Aorta (tissue), 5 donors: ENCODE data around the gene C17orf67. TPM values are rescaled to one million over a fixed set of nuclear protein-coding genes. Genes with fewer than 3 reads are reported as not detected.

Experiments used
- ATAC-seq: fragments of 200-7000 bp; cut with Tn5 transposase; one replicate; pipeline ENCODE4 v1.9.1; 2022; ENCODE audit warnings: moderate library complexity; ENCODE audit not compliant: low FRiP score
- DNase-seq, 2 donors: peaks; one replicate each; pipeline ENCODE4 v3.0.0-alpha.2; 2020
- H3K27ac ChIP-seq, 2 donors: one replicate each; pipeline ENCODE4 v1.5.1; 2013; ENCODE audit warnings: low read length in 2 of 2, mild to moderate bottlenecking in 2 of 2, moderate library complexity in 2 of 2, control low read depth in 1 of 2, inconsistent platforms in 1 of 2, low read depth in 1 of 2
- H3K27me3 ChIP-seq, 2 donors: one replicate each; pipeline ENCODE4 v1.6.1; 2013; ENCODE audit warnings: control low read depth in 1 of 2, low read length in 1 of 2, mild to moderate bottlenecking in 1 of 2, moderate library complexity in 1 of 2; ENCODE audit not compliant: insufficient read depth in 2 of 2, control insufficient read depth in 1 of 2
- H3K36me3 ChIP-seq, 2 donors: one replicate each; pipeline ENCODE4 v1.6.1; 2013; ENCODE audit warnings: control low read depth in 1 of 2, low read length in 1 of 2, mild to moderate bottlenecking in 1 of 2; ENCODE audit not compliant: insufficient read depth in 2 of 2, control insufficient read depth in 1 of 2
- H3K4me1 ChIP-seq, 2 donors: one replicate each; pipeline ENCODE4 v1.6.1; 2013; ENCODE audit warnings: low read length in 2 of 2, control low read depth in 1 of 2, mild to moderate bottlenecking in 1 of 2, moderate library complexity in 1 of 2; ENCODE audit not compliant: insufficient read depth in 2 of 2, control insufficient read depth in 1 of 2
- H3K4me3 ChIP-seq, 2 donors: one replicate each; pipeline ENCODE4 v1.5.1; 2013; ENCODE audit warnings: low read length in 2 of 2, control low read depth in 1 of 2, mild to moderate bottlenecking in 1 of 2
- H3K9me3 ChIP-seq: one replicate; pipeline ENCODE4 v1.6.1; 2013; ENCODE audit warnings: mild to moderate bottlenecking, low read length; ENCODE audit not compliant: control insufficient read depth
- WGBS, 2 donors: extraction: QIAGEN DNeasy Blood & Tissue Kit; methylation state at CpG; one replicate each; pipeline ENCODE4 v1.1.7; 2013; 5-methylcytosine and 5-hydroxymethylcytosine counted together
- intact Hi-C, 2 donors: fragments of 100-400 bp; cut with DNase I; formaldehyde crosslinking; loops; one replicate each; pipeline versions ENCODE4 v1.14.2 to v1.15.0; 2022
- polyA plus RNA-seq, 2 donors: library from polyadenylated mRNA; stranded (reverse); fragments of 200-250 nt; gene quantifications; one replicate each; pipeline ENCODE4 v1.2.3, GENCODE V29; 2013
- total RNA-seq, 2 donors: library from RNA; stranded (reverse); fragmentation: NEBNext Ultra II Directional; extraction: Animal tissue kit (Norgen Biotek cat#: 25700); gene quantifications; one replicate each; pipeline ENCODE4 v1.2.1, GENCODE V29; 2021
- donor health status: healthy with polysubstance abuse.
- donor health status: Bipolar disorder and iron deficiency.
- donor health status: DM: no; HTN: no; CAD: no.
- donor health status: DM: no; HTN: no; CAD: no.
- donor health status: DM: yes; HTN: yes; CAD: no.

Gene C17orf67
- total and polyA plus RNA-seq, 4 donors: 1.3 to 5.0 (median 3.5) TPM

DNA sequence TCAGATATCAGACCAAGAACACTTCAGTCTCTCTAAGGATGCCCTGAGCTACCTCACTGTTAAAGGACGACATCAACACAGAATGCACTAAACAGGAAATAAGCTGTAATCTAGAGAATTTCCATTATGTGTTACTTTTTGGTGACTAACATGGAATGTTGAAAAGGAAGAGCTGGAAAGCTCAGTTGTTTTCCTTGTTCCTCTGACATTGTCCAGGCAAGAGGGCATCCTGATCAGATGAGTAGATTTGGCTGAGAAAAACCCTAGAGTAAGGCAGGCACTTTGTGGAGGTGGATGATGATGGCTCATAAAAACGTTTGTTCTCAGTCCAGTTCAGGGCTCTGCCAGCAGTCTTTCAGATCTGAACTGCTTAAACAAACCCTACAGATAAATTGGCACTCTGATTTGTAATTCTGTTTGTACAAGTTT lies 34.2 kb upstream of the C17orf67 start:
- Histone ChIP-seq H3K9me3 (no peaks in the 10 kb centered on the region), H3K4me1 (no peaks in the 10 kb centered on the region), H3K36me3 (no peaks in the 10 kb centered on the region), H3K27me3 (no peaks in the 10 kb centered on the region), H3K4me3 (no peak overlapping the region), H3K27ac (no peak overlapping the region)
- ATAC-seq (no peak), DNase-seq (no peak)
- intact Hi-C loops: no loop called here
- WGBS, 2 donors: 17 to 30% methylated on average over 2 of the region's 2 CpGs

DNA sequence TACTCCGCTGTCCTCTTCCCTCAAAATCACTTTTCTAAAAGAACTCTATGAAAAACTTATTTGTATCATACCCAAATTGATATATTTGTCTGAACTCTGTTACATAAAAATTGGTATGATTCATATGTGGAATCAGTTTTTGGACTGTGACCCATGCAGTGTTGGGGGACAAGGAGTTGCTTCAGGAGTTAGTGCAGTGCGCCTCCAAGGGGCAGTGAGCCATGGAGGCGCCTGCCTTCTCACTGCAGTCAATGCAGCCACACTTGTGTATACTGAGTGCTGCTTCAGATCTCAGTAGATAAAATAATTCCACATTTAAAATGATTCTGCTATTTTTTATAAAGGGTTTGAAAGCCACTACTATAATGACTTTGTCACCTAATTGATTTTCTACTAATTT lies 32.8 kb upstream of the C17orf67 start:
- Histone ChIP-seq H3K4me3 (no peak overlapping the region), H3K4me1 (no peaks in the 10 kb centered on the region), H3K27me3 (no peaks in the 10 kb centered on the region), H3K36me3 (peaks cover 0 to 3% of the 10 kb centered on the region in 2 donors), H3K9me3 (no peaks in the 10 kb centered on the region), H3K27ac (no peak overlapping the region)
- no peak for DNase-seq
- 47 to 59% methylated on average over 3 of the region's 3 CpGs for WGBS, 2 donors
- no peak for ATAC-seq
- intact Hi-C loops: no loop called here

DNA sequence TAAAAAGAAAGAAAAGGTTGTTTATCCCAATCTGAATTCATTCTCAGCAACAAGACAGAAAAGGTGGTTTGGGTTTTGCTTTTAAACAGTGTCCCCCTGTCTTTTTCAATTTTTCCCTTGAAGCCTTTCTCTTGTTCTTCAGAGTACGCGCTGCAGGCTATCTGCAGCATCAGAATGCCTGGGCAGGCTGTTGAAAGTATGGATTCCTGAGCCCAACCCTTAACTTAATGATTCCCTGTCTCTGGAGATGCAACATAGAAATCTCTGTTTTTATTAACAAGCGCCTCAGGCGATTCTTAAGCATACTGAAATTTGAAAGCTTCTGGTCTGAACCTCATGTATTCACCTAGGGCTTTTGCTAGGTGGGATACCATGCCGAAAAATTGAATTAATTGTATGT lies 32.4 kb upstream of the C17orf67 start:
- no peak for ATAC-seq
- H3K27ac ChIP-seq: no peak overlapping the region

DNA sequence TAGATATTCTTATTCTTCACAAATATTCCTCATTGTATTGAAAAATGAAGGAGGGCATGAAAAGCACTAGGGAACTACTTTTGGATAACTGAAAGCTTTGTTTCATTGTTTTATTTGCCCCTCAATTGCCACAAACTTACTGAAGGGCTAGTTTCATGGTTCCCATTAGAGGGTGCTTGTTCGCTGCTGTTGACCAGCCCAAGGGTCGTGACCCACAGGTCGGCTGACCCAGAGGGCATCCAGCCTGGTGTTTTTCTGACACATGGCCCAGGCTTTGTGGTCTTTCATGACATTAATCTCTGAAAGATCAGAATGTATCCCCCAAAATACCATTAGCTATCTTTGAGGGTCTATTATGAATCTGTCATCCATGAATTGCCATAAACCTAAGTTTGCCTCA lies 30.3 kb upstream of the C17orf67 start:
- Histone ChIP-seq H3K4me3 (no peak overlapping the region), H3K36me3 (peaks cover 0 to 3% of the 10 kb centered on the region in 2 donors), H3K27ac (no peak overlapping the region), H3K9me3 (no peaks in the 10 kb centered on the region), H3K4me1 (no peaks in the 10 kb centered on the region), H3K27me3 (no peaks in the 10 kb centered on the region)
- 66 to 75% methylated on average over 3 of the region's 3 CpGs for WGBS, 2 donors
- DNase-seq (no peak), ATAC-seq (no peak)
- intact Hi-C loops: no loop called here

More for the DNA sequence above, 32.4 kb upstream of the C17orf67 start:
- DNase-seq: no peak
- H3K36me3 ChIP-seq: peaks cover 0 to 3% of the 10 kb centered on the region in 2 donors
- no peak overlapping the region for H3K4me3 ChIP-seq
- WGBS, 2 donors: 91 to 92% methylated on average over 5 of the region's 5 CpGs
- H3K27me3 ChIP-seq: no peaks in the 10 kb centered on the region
- H3K9me3 ChIP-seq: no peaks in the 10 kb centered on the region
- intact Hi-C loops: no loop called here
- no peaks in the 10 kb centered on the region for H3K4me1 ChIP-seq

DNA sequence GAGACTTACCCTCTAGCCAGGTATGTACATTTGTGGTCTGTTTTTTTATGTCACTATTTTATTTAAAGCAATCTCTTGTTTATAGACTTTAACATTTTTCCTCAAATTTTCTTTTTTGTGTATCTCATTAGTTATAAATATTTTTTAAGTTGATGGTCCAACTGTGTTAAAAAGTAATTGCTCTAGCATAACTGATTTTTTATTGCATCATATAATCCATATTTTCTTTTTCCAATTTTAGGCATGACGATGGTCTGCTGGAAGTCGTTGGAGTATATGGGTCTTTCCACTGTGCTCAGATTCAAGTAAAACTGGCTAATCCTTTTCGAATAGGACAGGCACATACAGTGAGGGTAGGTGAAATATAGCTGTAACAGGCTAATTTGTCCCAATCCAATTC lies 28.2 kb upstream of the C17orf67 start:
- DNase-seq (no peak), ATAC-seq (no peak)
- Histone ChIP-seq H3K4me1 (no peaks in the 10 kb centered on the region), H3K4me3 (no peak overlapping the region), H3K27ac (no peak overlapping the region), H3K27me3 (no peaks in the 10 kb centered on the region), H3K9me3 (no peaks in the 10 kb centered on the region), H3K36me3 (peaks cover 0 to 3% of the 10 kb centered on the region in 2 donors)
- intact Hi-C loops: no loop called here
- 91 to 92% methylated on average over 3 of the region's 3 CpGs for WGBS, 2 donors

DNA sequence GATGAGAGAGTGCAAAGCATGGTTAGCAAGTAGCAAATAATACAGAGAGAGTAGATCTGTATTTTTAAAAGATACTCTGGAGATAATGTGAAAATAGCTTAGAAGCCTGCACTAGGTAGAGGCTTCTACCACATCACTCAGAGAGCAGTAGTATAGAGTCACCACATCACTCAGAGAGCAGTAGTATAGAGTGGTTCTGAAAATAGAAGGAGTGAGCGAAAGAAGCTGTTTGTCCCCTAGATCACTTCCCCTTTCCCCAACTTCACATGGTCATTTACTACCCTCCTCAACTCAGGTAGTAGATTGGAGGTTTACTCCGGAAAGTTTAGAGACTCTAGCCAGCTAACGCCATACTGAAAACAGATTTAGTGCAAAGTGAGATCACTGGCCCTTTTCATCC lies 17.3 kb upstream of the C17orf67 start:
- Histone ChIP-seq H3K27ac (no peak overlapping the region), H3K4me1 (no peaks in the 10 kb centered on the region), H3K36me3 (peaks cover 0 to 2% of the 10 kb centered on the region in 2 donors), H3K27me3 (no peaks in the 10 kb centered on the region), H3K4me3 (no peak overlapping the region), H3K9me3 (no peaks in the 10 kb centered on the region)
- intact Hi-C loops: no loop called here
- DNase-seq: no peak
- 77 to 80% methylated on average over 3 of the region's 3 CpGs for WGBS, 2 donors
- no peak for ATAC-seq

DNA sequence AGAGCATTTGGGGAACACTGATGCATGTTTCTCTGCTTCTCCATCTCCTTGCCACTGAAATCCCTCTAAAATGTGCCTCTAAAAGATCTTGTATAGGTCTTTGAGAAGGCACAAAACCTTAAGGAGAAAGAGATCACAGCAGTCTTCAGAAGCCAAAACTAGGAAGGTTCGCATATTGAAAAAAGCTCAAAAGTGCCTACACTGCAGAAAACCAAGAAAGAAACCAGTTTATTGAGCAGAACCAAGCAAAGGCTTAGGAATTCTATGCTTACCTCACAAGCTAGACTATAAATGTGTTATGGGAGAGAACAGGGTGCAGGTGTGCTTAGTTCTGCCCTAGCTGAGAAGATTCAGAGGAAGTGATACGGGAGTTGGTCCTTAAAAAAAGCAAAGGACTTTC lies 16.9 kb upstream of the C17orf67 start:
- Histone ChIP-seq H3K36me3 (peaks cover 0 to 2% of the 10 kb centered on the region in 2 donors), H3K4me3 (no peak overlapping the region), H3K27me3 (no peaks in the 10 kb centered on the region), H3K27ac (no peak overlapping the region), H3K9me3 (no peaks in the 10 kb centered on the region), H3K4me1 (no peaks in the 10 kb centered on the region)
- intact Hi-C loops: no loop called here
- DNase-seq: no peak
- no peak for ATAC-seq
- 95 to 98% methylated on average over 2 of the region's 2 CpGs for WGBS, 2 donors

DNA sequence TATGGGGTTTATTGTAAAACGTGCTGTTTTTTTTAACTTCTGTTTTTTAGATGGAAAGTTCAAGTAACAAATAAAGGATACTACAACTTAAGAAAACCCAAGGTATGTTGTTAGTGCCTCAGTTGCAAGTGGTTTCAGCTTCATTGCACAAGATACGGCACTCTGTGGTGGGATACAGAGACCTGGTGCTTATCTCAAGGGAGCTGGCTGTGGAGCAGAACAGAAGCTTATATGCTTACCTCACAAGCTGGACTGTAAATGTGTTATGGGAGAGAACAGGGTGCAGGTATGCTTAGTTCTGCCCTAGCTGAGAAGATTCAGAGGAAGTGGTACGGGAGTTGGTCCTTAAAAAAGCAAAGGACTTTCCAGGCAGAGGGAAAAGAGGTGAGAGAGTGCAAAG lies 15.4 kb upstream of the C17orf67 start:
- peaks cover 0 to 2% of the 10 kb centered on the region in 2 donors for H3K36me3 ChIP-seq
- WGBS, 2 donors: 68 to 71% methylated on average over 3 of the region's 3 CpGs
- intact Hi-C loops: no loop called here

DNA sequence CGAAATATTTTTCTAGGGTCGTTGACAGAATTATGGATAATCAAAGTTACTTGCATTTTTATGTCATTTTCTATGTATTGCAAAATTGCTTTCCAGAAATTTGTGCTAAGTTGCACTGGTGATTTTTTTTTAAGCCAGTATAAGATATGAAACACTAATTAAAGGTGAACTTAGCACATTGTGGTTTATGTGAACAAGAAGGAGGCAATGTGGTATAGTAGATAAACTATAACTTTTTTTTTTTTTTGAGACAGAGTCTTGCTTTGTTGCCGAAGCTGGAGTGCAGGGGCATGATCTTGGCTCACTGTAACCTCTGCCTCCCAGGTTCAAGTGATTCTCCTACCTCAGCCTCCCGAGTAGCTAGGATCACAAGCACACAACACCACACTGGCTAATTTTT lies 13.4 kb upstream of the C17orf67 start:
- H3K27ac ChIP-seq: no peak overlapping the region
- no peaks in the 10 kb centered on the region for H3K4me1 ChIP-seq
- DNase-seq: no peak
- peaks cover 0 to 2% of the 10 kb centered on the region in 2 donors for H3K36me3 ChIP-seq
- no peaks in the 10 kb centered on the region for H3K27me3 ChIP-seq
- 90 to 93% methylated on average over 4 of the region's 4 CpGs for whole genome bisulfite sequencing, 2 donors
- no peak for ATAC-seq
- no peaks in the 10 kb centered on the region for H3K9me3 ChIP-seq
- H3K4me3 ChIP-seq: no peak overlapping the region
- intact Hi-C loops: no loop called here

More for the DNA sequence above, 15.4 kb upstream of the C17orf67 start:
- H3K4me1 ChIP-seq: no peaks in the 10 kb centered on the region
- H3K27ac ChIP-seq: no peak overlapping the region
- no peaks in the 10 kb centered on the region for H3K9me3 ChIP-seq
- DNase-seq (no peak), ATAC-seq (no peak)
- no peak overlapping the region for H3K4me3 ChIP-seq
- no peaks in the 10 kb centered on the region for H3K27me3 ChIP-seq
